ENCODE measurements around the gene OSBPL10.

Gene OSBPL10

GRCh38 chr3:31766669-31767068, 214.4 kb downstream of the OSBPL10 start:
- DNase-seq, result no peak

- no peak for DNase-seq
Measured at GRCh38 chr3:31765871-31766270, 215.2 kb downstream of the OSBPL10 start.

DNA sequence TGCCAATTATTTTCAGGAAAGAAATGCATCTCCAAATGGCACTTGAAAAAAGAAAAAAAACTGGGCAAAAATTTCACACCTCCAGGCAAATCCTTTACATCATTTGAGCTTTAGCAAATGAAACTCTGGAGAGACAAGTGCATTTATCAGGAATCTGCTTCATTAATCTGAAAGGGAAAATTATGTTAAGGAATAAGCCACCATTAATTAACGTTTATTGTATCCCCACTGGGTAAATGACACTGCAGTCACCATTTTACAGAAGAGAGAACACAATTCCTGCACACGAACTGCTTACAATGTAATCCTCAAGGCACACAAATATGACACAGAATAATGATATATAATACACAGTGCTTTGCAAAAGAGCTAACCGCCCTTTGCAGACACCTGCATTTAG, 217.3 kb downstream of the OSBPL10 start:
- no peak for DNase-seq

- no peak for DNase-seq
Measured at GRCh38 chr3:31762888-31763351, 218.1 kb downstream of the OSBPL10 start.

DNA sequence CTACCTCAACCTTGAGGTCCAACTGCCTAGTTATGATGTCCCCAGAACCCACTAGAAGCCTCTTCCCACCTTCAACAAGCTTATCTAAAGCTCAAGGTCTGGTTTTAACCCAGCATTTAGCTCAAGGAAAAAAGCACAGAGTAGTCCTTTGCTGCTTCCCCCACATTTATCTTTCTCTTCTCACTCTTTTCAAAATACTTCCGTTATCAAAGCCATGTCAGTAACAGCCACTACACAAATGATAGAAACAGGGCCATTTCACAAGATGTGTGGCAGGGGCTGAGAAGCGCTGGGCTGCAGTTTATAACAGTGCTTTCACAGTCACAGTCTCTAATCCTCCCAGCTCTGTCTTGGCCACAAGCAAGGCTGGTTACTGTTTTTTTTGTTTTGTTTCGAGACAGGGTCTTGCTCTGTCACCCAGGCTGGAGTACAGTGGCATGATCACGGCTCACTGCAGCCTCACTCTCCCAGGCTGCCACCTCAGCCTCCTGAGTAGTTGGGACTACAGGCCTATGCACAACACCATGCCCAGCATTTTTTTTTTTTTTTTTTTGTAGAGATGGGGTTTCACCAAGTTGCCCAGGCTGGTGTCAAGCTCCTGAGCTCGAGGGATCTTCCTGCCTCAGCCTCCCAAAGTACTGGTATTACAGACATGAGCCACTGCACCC, 218.8 kb downstream of the OSBPL10 start:
- no peak for DNase-seq

DNA sequence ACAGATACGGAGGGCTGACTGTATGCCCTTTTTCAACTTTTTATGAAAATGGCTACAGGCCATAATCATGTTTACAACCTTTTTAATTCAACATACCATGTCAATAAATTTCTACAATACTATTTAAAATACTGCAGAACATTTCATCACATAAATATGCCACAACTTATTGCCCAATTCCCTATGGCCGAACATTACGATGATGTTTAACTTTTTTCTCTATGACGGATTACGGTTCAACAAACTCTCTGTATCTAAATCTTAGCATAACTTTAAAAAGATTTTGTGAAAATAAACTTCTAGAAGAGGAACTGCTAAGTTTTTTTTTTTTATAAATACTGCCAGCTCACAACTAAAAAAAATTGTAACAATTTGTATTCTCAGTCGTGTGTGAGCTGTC, 220.4 kb downstream of the OSBPL10 start:
- no peak for DNase-seq

GRCh38 chr3:31758322-31758965, 222.6 kb downstream of the OSBPL10 start:
- no peak for DNase-seq

GRCh38 chr3:31755926-31756658, 225.0 kb downstream of the OSBPL10 start:
- no peak for DNase-seq

- DNase-seq, result no peak
Measured at GRCh38 chr3:31754575-31755278, 226.3 kb downstream of the OSBPL10 start.

- no peak for DNase-seq
Measured at GRCh38 chr3:31753050-31753425, 228.0 kb downstream of the OSBPL10 start.

- no peak for DNase-seq
Measured at GRCh38 chr3:31752305-31753049, 228.6 kb downstream of the OSBPL10 start.

- DNase-seq, result no peak
Measured at GRCh38 chr3:31750341-31750740, 230.7 kb downstream of the OSBPL10 start.

- DNase-seq, result no peak
Measured at GRCh38 chr3:31748933-31749295, 232.1 kb downstream of the OSBPL10 start.

GRCh38 chr3:31748281-31748932, 232.7 kb downstream of the OSBPL10 start:
- DNase-seq, result no peak

DNA sequence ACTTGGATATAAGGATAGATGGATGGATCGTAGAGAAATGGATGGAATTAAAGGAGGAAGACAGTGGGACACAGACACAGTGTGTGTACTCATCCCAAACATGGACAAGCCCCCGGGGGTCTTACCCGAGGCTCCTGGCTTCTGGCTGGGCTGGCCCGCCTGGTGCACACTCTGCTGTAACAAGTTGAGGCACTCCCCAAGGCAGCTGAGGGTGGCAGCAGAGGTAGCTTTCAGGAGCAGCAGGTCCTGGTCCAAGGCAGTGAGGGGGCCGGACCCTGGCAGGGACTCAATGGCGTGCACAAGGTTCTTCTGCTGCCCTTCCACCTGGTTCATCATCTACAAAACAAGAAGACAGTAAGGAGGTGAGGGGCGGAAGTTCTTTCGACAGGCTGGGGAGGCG, 233.3 kb downstream of the OSBPL10 start:
- no peak for DNase-seq

DNA sequence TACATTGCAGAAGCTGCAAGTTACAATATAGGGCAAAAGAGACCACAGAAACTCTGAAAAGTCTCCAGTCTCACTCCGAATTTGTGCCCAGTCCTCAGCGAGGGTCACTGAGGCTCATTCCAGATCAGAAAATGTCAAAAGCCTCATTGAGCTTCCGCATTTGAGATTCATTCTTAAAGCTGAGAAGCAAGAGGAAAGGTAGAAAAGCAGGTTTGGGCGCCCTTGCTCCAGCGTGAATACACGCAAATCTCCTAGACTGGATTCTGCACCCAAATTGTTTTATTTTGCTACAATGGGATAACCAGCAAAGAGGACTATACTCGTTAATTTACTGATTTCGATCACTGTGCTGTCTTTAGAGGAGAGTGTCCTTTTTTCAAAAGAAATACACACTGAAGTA, 236.1 kb downstream of the OSBPL10 start:
- no peak for DNase-seq

DNA sequence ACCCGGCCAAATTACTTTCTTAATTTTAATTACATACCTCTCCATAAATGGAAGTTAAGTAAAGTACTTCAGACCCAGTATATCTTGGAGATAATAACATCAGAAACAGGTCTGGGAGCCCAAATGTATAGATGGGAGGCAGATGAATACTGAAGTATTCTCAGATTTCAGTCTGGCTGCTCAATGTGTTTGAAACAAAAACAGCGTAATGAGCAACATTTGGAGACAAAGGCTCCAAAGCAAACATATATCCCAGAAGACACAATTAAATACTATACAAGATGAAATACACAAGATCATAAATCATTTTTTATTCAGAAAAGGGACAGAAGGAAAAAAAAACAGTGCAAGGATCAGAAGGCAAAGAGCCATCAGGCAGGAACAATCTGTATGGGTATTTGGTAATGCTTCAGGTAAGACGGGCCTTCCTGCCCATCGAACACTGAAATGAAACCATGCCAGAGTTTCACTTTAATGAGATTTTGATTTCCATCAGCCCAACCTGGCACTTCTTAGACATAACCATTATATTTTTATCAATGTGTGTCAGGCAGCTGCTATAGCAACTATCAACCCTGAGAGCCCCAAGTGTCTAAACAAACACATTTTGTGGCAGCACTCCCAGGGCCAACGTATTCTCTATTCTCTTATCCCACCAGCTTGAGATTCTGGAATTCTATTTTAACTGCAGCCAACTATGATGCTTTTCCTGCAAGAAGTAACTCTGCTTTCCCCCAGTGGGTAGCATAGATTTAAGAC, 237.6 kb downstream of the OSBPL10 start:
- DNase-seq, result no peak

GRCh38 chr3:31740397-31740796, 240.7 kb downstream of the OSBPL10 start:
- no peak for DNase-seq

DNA sequence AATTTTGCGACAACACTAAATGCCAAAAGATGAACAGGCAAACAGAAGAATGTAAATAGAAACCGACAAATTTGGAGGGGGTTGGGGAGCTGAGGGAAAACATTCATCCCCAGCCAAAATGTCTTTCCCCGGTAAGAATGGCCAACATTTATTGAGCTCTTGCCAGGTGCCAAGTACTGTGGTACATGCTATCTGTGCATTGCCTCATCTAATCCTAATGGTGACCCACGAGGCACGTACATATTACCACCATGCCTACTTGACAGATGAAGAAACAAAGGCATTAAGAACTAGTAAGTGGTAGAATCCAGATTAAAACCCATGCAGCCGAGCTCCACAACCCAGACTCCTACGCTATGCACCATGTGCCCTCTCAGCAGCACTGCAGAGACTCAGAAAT, 242.7 kb downstream of the OSBPL10 start:
- DNase-seq, result no peak

- DNase-seq, result no peak
Measured at GRCh38 chr3:31735667-31736066, 245.4 kb downstream of the OSBPL10 start.

- no peak for DNase-seq
Measured at GRCh38 chr3:31733234-31733667, 247.8 kb downstream of the OSBPL10 start.
